M059J (cell line): ENCODE results near the gene BRD3OS. TPM values are rescaled to one million over a fixed set of nuclear protein-coding genes. Genes with fewer than 3 reads are reported as not detected.
"Not testable (repeated sequence)": the region's sequence is repeated elsewhere in the genome, so short reads cannot be mapped to it uniquely, and the experiment has no call there.

Experiments used
- DNase-seq: peaks from one replicate; pipeline ENCODE4 v3.0.0-alpha.2; 2012; ENCODE audit warnings: low read depth
- total RNA-seq: library from RNA; depleted of rRNA; stranded (reverse); fragments of >200 nt; shearing (Covaris generic); gene quantifications from 2 replicates; pipeline ENCODE4 v1.2.3, GENCODE V29; 2014

Gene BRD3OS
- total RNA-seq, 1 experiment from 2014 or later: 32.3 TPM

- not testable (repeated sequence) for DNase-seq
These were observed 36.5 kb upstream of the BRD3OS start for GRCh38 chr9:133988771-133989170.

GRCh38 chr9:133989625-133990365 lies 35.5 kb upstream of the BRD3OS start:
- no peak for DNase-seq

GRCh38 chr9:133990366-133991213 lies 34.7 kb upstream of the BRD3OS start:
- DNase-seq: peak; percentile 90

GRCh38 chr9:133991214-133991921 lies 33.9 kb upstream of the BRD3OS start:
- DNase-seq: peak; percentile 27

GRCh38 chr9:133991964-133992779 lies 33.1 kb upstream of the BRD3OS start, which contains the start of gene VAV2:
Gene VAV2 (minus strand): TSS chr9:133992324. CDS start chr9:133992278, 46 bp downstream.
- DNase-seq: peak; percentile 70

DNA sequence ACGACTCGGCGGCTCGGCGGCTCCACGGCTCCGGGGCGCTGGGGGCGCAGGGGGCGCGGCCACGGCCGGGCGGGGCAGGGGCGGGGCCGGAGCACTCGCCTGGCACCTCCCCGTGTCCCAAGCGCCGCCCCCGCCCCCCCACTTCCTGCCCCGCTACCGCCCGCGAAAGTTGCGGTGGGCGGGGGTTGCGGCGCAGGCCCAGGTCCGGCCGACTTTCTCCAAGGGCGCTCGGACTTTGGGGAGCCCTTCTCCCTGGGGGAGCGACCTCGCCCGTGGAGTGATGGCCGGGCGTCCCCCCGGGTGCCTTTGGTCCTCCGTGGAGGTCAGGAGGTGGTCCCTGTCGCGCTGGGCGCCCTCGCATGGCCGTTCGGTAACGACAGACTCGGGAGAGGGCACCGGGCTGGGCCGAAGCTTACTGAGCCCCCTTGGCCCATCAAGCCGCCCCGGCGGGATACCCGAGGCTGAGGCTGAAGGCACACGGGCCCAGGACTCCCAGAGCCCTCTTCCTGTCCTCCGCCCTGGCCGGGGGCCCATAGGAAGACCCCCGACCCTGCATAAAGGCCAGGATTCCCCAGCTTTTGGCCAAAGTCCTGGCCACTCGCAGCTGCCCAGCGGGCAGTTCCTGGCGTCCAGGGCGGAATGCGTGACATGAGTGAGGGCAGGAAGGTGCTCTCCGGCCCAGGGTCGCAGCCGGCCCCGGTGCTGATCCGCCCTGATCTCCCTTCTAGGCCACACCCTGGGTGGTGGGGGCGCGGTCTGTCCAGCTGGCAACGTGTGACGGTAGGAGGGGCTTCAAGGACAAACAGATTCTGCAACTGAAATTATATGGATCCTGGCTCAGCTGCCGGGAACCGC lies 32.3 kb upstream of the BRD3OS start:
- DNase-seq: peak; percentile 91

- no peak for DNase-seq
These were observed 31.5 kb upstream of the BRD3OS start for GRCh38 chr9:133993635-133994253.

DNA sequence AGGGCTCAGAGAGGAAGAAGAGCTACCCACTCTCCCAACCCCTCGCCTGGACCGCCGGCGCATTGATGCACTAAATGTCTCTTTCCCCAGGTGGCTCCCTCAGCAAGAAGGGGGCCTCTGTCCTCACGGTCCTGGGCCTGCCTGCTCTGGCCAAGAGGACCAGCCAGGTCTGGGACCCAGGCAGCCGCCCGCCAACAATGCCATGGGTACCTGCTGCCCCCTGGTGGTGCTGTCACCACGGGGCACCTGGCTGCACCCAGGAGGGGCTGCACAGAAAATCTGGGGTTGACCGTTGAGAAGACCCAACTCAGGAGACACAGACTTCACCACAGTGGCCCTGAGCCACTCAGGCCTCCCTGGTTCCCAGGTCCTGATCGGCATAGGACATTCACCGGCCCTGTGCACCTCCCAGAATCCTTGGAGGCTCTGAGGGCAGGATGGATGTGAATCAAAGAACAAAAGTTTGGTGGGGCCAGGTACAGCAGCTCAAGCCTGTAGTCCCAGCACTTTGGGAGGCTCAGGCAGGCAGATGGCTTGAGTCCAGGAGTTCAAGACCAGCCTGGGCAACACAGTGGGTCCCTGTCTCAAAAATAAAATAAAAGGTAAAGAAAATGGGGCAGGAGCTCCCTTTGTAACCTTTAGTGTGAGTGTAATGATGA lies 30.8 kb upstream of the BRD3OS start:
- peak; percentile 68 for DNase-seq

DNA sequence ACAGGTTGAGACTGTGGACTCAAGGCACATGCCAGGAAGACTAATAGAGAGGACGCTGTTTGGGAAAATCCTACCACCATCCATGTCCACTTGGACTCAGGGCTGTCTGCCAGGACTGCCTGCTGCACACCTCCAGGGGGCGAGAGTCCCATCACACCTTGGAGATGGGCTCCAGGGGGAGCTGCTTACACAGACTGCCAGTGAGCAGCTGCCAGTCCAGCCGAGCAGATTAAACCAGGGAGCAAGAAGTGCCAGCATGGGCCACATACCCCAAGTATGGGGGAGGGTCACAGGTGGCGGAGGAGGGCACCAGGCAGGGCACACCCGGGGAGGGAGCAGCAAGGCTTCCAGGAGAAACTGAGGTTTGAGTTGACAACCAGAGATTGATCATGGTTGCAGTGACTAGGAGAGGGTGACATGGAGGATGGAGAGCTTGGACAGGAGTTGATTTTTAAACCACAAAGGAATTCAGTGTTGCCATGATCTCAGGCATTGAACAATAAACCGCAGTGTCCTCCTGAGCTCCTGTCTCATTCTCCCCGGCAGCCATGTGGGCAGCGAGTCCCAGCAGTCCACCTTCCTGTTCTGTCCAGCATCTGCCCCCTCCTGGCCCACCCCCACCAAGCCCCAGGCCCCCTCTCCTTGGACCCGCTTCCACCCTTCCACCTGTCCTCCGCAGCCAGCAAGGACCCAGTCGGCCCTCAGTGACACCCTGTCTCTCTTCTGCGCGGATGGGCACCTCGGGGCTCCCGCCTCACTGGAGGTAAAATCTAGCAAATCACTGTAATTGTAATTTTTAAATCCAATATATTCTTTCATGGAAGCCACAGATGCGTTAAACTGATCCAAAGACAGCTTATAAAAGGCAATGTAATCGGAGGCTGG lies 30.0 kb upstream of the BRD3OS start:
- DNase-seq: peak; percentile 74

- DNase-seq: no peak
These were observed 28.5 kb upstream of the BRD3OS start for GRCh38 chr9:133996531-133997520.

GRCh38 chr9:133997584-133997983 lies 27.7 kb upstream of the BRD3OS start:
- no peak for DNase-seq

GRCh38 chr9:133998915-133999595 lies 26.2 kb upstream of the BRD3OS start:
- no peak for DNase-seq

DNA sequence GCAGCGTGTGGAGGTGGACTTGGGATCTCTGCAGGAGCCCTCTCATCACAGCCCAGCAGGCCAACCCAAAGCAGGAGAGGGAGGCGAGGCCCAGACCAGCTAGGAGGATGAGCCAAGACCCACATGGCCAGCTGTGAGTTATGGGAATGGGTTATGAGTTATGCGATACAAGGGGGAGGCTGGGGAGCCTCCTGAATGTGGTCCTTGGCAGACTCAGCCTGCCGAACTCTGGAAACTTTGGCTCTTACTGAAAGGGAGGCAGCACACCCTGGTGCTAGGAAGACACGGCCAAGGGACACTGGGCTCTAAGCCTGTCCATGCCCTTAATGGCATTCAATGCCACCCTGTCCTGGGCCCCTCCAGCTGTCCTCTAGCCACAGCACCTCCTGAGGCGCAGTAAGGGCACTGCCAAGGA lies 25.4 kb upstream of the BRD3OS start:
- no peak for DNase-seq

DNA sequence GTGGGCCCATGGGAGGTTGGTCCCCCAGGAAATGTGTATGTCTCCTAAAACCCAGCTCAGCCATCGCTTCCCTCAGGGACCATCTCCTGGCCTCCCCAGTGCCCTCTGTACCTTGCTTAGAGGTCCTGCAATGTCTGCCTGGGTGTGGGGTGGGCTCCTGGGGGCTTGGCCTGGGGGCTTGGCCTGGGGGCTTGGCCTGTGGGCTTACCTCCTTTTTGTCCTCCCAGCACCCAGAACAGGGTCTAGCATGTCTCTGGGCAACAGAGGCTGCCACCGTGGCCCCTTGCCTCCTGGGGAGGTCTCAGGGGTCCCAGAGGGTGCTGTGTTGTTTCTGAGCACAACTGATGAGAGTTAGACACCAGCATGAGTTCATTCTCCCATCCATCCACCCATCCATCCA lies 22.5 kb upstream of the BRD3OS start:
- no peak for DNase-seq

DNA sequence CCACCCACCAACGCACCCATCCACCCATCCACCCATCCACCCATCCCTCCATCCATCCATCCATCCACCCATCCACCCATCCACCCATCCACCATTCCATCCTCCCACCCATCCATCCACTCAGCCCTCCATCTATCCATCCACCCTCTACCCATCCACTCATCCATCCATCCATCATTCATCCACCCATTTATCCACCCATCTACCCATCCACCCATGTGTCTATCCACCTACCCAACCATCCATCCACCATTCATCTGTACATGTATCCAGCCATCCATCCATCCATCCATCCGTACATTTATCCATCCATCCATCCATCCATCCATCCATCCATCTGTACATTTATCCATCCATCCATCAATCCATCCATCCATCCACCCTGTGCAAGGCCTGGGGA lies 22.0 kb upstream of the BRD3OS start:
- DNase-seq: no peak

- no peak for DNase-seq
These were observed 21.0 kb upstream of the BRD3OS start for GRCh38 chr9:134004131-134004873.
